IPS-18c (cell line): ENCODE data around the gene SSBP2.
"Not testable (repeated sequence)": the region's sequence is repeated elsewhere in the genome, so short reads cannot be mapped to it uniquely, and the experiment has no call there.

ENCODE experiments used
- H3K4me3 ChIP-seq: 2 replicates; pipeline ENCODE4 v1.7.0; 2013; ENCODE audit warnings: low read depth, mild to moderate bottlenecking, low read length, moderate library complexity; ENCODE audit not compliant: insufficient read depth
- H3K9me3 ChIP-seq: one replicate; pipeline ENCODE4 v1.6.1; 2013; ENCODE audit warnings: mild to moderate bottlenecking, low read length, moderate library complexity; ENCODE audit not compliant: control insufficient read depth, insufficient read depth

SSBP2 gene

DNA sequence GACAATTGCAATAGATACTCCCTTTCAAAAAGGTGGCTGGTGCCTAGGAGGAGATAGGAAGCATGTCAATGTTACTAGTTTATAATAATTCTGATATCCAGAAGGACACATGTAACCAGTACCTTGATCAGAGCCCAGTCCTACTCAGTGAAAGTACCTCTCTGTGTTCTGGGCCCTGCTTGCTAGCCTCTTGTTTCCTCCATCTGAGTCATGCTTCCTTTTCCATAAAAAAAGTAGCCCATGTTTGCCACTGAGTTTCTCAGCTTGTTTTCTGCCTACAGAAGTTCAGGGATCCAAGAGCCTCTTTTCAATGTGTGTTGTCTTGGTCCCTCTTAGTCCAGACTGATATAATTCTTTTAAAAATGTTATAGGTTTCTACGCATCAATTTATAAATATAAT, 149.0 kb downstream of the SSBP2 start:
- no peak overlapping the region for H3K4me3 ChIP-seq
- H3K9me3 ChIP-seq = peaks cover 2% of the 10 kb centered on the region

DNA sequence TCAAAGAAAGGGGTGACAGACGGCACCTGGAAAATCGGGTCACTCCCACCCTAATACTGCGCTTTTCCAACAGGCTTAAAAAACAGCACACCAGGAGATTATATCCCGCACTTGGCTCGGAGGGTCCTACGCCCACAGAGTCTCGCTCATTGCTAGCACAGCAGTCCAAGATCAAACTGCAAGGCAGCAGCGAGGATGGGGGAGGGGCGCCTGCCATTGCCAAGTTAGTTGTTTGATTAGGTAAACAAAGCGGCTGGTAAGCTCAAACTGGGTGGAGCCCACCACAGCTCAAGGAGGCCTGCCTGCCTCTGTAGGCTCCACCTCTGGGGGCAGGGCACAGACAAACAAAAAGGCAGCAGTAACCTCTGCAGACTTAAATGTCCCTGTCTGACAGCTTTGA, 158.8 kb downstream of the SSBP2 start:
- H3K9me3 ChIP-seq, H3K4me3 ChIP-seq: not testable (repeated sequence)

DNA sequence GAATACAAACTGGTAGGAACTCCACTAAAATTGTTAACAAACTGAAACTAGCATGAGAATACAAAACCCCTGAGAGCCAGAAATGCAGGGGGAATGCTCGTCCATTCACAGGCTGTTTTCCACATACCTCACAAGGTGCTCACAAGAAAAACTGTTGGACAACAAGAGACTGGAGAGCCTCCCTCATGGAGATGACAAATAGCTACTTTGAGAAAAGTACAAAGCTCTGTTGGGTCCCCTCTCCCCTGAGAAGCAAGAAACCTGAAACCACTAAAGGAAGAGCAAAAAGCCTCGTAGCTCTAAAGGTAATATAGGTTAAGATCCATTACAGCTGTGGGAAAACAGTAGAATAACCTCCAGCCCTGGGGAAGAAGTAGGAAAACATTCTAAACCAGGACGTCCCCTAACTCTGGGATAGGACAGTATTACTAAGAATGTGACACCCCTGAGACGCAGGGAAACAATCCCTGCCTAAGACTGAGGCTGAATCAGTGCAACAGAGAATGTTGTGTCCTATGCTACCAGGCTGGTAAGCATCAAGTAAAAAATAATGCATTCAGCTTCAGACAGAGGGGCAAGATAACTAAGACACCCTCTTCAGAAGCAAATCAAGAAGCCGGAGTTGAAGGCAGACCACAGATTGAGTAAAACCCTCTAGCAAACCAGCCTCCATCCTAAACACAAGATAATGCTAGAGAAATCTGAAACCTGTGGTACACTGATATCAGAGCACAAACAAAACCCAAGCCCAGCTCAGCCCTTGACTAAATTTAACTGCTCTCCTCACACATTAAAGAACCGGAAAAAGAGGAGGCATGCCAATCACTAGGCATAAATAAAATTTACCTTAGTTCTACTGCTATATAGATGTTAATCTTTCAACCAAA, 160.2 kb downstream of the SSBP2 start:
- no peak overlapping the region for H3K4me3 ChIP-seq
- H3K9me3 ChIP-seq = peaks cover 3% of the 10 kb centered on the region

DNA sequence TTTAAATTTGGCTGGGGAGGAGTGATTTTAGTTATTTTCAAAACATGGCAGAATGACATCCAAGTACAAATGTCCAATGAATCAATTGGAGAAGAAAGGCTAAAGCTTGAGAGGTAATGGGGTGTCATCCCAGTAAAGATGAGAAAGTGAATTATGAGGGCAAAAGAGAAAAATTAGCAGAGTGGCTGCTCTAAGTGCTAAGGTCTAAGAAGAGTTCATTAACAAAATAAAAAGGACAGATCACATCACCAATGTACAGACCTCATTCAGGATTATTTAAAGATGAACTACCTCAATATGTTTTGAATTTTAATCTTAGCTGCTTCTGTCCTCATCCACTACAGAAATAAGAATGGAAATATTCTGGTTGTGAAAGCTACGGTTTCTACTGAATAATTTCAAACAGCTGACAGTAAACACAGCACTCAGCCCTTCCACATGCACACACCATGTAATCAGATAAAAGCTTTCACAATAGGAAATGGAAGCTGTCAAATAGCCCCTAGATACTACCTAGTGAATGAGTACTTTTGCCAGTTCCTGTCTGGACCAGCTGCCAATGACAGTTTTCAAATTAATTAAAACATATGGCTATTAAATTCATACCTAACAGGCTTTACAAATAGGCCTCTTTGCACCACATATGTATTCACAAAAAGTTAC, 171.5 kb downstream of the SSBP2 start:
- Histone ChIP-seq H3K4me3 (no peak overlapping the region), H3K9me3 (no peaks in the 10 kb centered on the region)

DNA sequence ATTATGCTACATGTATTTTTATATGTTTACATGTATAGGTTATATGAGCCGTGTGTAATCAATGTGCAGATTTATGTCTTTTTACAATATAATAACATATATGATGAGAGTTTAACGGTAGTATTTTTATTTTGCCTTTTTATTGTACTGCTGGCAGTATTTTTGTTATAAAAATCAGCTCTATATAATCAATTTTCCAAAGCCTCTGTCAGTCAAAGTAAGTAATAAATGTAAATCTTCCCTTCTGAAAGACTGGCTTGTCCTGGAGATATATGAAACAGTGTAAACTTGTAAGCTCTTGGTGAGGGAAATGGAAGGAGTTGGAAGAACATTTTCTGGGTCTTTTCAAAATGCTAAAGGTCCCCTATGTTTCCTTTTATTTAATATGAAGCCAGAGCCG, 173.8 kb downstream of the SSBP2 start:
- Histone ChIP-seq H3K9me3 (no peaks in the 10 kb centered on the region), H3K4me3 (no peak overlapping the region)

DNA sequence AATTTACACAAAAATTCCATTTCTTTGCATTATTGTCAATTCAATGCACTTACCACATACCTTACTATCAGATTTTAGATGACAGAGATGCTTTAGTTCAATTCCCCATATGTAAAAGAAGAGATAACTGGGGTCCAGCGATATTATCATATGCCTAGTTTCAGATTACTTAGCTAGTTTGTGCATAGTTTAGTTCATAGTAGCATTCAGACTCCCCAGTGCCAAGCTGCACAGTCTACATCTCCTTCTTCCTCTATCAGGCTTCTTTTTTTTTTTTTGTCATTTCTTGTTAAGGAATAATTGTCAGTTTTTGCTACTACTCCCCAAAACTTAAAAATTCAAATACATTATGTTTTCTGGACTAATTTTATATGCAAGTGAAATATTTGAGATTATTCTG, 175.0 kb downstream of the SSBP2 start:
- no peaks in the 10 kb centered on the region for H3K9me3 ChIP-seq
- H3K4me3 ChIP-seq = no peak overlapping the region

DNA sequence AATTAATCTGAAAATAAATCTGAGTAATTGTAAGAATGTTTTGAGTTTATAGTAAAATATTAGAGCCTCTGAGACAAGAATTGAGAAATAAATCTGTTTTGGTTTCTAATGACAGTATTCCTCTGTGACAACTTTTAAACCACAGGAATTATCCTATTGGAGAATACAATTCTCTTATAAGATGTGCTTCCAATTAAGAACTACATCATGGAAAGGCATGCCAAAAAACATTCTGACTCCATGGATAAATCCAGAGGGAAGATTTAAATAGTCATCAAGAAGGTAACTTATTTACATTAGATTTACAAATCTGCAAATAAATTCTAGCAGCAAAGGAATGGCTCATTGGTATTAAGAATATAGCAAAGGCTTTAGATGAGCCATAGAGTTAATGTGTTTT, 178.7 kb downstream of the SSBP2 start:
- H3K4me3 ChIP-seq = no peak overlapping the region

DNA sequence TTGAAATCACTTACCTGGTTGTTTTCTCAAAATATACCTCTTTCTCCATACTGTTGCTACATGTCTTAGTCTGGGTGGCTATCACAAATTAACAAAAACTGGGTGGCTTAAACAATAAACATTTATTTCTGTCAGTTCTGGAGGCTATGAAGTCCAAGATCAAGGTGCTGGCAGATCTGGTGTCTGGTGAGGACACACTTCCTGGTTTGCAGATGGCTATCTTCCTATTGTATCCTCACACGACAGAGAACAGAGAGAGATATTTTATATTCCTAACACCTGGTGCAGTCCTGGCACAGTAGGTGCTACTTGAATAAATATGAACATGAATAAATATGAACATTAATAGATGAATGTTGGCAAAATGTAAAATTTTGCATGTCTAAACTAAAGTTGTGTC, 192.7 kb downstream of the SSBP2 start:
- no peaks in the 10 kb centered on the region for H3K9me3 ChIP-seq

More for the DNA sequence above, 178.7 kb downstream of the SSBP2 start:
- H3K9me3 ChIP-seq = no peaks in the 10 kb centered on the region

DNA sequence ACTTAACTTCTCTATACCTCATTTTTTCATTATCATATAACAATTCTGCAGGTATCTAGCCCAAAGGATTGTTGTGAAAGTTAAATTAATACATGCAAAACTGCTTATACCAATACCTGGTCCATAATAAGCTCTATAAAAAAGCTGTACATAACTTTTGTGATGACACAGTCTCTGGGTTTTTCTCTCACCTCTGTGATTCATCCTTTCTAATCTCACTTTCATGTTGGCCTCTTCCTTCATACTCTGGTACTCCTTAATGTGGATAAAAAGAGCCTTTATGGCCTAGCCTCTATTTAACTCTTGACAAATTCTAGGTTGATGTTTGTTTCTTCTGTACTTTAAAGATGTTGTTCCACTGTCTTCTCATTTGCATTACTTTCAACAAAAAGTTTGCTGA, 194.1 kb downstream of the SSBP2 start:
- no peaks in the 10 kb centered on the region for H3K9me3 ChIP-seq
- H3K4me3 ChIP-seq = no peak overlapping the region

More for the DNA sequence above, 192.7 kb downstream of the SSBP2 start:
- no peak overlapping the region for H3K4me3 ChIP-seq

DNA sequence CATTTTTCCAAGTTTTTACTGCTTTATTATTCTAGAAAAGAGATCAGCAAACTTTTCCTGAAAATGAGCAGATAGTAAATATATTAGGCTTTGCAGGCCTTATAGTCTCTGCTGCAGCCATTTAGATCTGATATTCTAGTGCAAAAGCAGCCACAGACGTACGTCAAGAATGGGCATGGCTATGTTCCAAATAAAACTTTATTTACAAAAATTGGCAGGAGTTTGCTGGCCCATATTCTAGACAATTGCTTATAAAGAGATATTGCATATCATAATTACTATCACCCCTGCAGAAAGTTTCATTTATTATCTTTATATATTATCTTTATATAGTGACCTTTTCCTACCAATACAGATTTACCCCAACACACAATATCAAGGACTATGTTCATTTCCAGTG, 195.0 kb downstream of the SSBP2 start:
- H3K9me3 ChIP-seq = no peaks in the 10 kb centered on the region
- H3K4me3 ChIP-seq = no peak overlapping the region

DNA sequence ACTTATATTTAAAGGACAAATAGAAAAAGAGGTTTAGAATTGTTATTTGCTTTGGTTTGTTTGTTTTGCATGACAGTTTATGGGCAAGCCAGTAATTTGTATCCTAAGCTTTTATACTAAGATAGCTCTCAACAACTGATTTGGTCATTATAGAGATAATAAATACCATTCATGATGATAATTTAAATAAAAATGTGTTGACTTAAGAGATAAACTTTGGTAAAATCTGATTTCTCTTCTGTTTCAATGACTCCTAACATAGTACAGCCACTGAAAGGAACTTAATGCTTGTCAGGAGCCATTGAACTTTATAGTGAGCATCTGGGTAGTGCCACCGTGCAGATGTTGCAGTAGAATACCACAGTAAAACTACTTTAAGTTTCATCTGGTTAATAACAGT, 196.2 kb downstream of the SSBP2 start:
- H3K9me3 ChIP-seq = no peaks in the 10 kb centered on the region

DNA sequence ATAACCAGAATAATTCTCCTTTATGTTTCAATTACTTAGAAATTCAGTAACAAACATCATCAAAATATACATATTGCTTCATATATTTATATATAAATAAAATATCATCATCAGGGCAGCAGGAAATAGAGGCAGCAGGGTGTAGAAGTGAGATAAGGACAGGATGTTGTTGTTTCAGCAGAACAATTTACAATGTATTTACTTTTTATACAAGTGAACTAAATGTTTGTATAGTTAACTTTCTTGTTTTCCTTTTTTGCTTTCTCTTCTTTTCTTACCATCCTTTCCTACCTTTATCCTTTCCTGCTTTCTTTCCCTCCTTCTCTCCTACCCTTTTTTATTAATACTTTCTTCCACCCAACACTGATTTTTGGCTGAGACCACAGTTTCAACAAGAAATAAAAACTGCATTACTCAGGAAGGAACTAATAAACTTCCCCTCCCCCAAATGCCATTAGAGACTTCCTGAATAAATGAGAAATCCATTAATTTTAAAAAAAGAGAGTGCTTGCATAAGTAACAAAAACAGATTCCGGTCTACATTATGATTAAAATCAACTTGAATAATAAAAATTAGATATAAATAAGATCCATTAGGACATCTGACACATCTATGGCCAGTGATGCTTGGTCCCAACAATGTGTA, 197.2 kb downstream of the SSBP2 start:
- H3K4me3 ChIP-seq = no peak overlapping the region
- H3K9me3 ChIP-seq = no peaks in the 10 kb centered on the region

More for the DNA sequence above, 196.2 kb downstream of the SSBP2 start:
- H3K4me3 ChIP-seq = no peak overlapping the region

DNA sequence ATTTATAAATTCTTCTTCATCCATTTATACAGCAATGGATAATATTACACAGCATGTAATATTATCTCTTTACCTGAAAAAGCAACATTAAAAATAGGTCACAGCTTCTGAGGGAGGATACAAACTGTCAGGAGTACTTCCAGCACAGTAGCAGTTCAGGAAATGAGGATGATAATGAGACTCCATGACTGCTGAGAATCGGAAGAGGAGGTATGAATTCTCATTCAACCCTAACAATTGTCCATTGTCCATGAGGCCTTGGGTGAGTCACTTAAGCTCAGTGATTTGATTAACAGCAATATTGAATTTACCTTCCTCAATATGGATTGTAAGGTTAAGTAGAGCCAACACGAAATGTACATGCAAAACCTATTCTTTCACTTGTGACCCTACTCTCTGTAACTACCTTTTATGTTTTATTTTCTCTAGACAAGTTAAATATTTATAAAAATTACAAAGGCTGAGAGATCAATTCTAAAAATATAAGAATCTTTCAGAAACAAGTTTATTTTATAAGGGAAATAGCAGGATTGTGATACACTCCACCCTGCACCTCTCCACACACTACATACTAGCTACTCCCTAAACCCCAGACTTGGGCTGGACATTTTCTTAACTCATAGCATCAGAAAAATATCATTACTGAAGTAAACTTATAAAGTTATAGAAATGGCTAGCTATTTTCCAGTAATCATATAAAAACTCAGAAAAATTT, 197.9 kb downstream of the SSBP2 start:
- Histone ChIP-seq H3K9me3 (no peaks in the 10 kb centered on the region), H3K4me3 (no peak overlapping the region)

DNA sequence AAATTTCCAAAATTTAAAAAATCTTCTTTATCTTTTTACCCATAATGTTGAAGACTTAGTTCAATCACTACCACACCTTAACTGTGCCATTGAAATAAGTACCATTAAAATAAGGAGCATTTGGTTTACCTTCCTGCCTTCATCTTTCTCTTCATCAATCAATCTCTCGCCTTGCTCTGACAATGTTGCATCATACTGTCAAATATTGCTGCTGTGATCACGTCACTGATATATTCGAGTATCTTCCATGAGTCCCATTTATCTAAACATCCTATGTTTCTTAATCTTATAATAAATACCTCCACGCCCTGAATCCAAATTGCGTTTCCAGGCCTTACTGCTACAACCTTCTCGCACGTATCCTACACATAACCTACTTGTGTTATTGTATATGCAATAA, 201.8 kb downstream of the SSBP2 start:
- H3K9me3 ChIP-seq = no peaks in the 10 kb centered on the region
- H3K4me3 ChIP-seq = no peak overlapping the region

DNA sequence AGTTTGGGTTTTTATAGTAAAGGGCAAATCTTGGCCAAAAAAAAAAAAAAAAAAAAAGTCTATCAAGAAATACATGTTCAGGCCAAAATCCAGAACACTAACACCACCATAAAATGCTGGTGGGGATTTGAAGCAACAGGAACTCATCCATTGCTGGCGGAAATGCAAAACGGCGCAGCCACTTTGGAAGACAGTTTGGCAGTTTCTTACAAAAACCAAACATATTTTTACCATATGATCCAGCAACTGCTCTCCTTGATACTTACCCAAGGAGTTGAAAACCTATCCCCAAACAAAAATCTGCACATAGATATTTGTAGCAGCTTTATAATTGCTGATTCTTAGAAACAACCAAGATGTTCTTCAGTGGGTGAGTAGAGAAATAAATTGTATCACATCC, 203.9 kb downstream of the SSBP2 start:
- Histone ChIP-seq H3K4me3 (no peak overlapping the region), H3K9me3 (no peaks in the 10 kb centered on the region)

DNA sequence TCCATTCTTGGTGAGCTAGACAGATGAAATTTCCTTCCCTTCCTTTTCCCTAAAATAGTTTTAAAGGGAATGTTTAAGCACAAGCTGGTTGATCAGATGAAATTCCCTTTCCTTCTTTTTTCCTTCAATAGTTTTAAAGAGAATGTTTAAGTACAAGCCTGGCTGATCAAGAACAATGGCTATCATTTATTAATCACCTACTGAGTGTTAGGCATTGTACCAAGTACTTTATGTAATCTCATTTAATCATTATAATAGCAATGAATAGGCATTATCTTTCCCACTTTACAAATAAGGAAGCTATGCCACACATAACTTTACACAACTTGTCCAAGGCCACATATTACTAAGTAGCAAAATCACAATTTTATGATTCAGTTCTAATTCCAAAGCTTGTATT, 205.0 kb downstream of the SSBP2 start:
- no peak overlapping the region for H3K4me3 ChIP-seq
- H3K9me3 ChIP-seq = no peaks in the 10 kb centered on the region

DNA sequence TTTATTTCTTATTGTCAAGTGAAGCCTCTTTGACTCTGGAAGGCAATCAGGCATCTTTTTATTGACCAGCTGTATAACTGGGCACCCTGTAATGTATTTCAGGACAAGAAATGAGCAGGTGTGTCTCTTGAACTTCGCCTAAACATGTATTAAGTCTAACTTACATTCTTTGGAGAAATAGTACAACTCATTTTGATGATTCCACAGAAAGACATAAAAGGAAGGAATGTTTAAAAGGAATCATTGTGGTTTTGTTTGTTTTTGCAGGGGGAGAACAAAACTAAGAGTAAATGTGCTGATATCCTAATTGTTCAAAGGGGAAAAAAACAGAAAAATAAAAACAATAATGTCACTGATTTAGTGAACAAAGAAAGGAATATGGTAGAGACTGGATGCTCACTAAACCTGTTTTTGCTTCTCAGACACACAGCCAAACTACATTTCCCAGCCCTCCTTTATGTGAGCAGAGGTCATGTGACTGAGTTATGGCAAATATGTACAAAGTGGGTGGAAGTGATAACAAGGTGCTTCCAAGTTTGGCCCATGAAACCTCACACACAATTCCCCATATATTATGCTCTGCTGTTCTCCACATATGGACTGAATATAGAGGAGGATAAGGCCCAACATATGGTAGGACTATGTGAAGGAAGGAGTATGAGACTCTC, 206.4 kb downstream of the SSBP2 start:
- no peaks in the 10 kb centered on the region for H3K9me3 ChIP-seq

More for the DNA sequence above, 206.4 kb downstream of the SSBP2 start:
- no peak overlapping the region for H3K4me3 ChIP-seq
